A549 (cell line): ENCODE measurements around the gene PARD3B.

Experiments used
- EP300 ChIP-seq, 2 experiments: fragments of >200 bp; sonication (Bioruptor Twin); formaldehyde crosslinking; IDR thresholded peaks; 2 replicates in 1 of 2; 3 replicates in 1 of 2; pipeline ENCODE4 v1.6.1; 2016 to 2017
- ESRRA ChIP-seq: fragments of 150-350 bp; IDR thresholded peaks from 2 replicates; pipeline ENCODE4 v1.6.1; 2014; ENCODE audit warnings: mild to moderate bottlenecking, low read length, borderline replicate concordance
- JUNB ChIP-seq: fragments of >200 bp; sonication (Bioruptor Twin); formaldehyde crosslinking; IDR thresholded peaks from 2 replicates; pipeline ENCODE4 v1.6.1; 2016
- KDM1A ChIP-seq: fragments of 200-600 bp; sonication (generic); IDR thresholded peaks from 2 replicates; pipeline ENCODE4 v1.6.1; 2016; ENCODE audit warnings: low read depth, mild to moderate bottlenecking
- POLR2A ChIP-seq: IDR thresholded peaks from 2 replicates; pipeline ENCODE4 v1.6.1; 2012; ENCODE audit warnings: mild to moderate bottlenecking, low read length
- POLR2AphosphoS2 ChIP-seq: conservative IDR thresholded peaks from 2 replicates; pipeline ENCODE4 v1.6.1; 2012; ENCODE audit warnings: low read length, improper control_type of control experiment, inconsistent platforms
- RAD21 ChIP-seq, 2 experiments: fragments of >200 bp in 1 of 2; sonication (Bioruptor Twin) in 1 of 2; formaldehyde crosslinking in 1 of 2; IDR thresholded peaks in 1 of 2; conservative IDR thresholded peaks in 1 of 2; 2 replicates in 1 of 2; 3 replicates in 1 of 2; pipeline ENCODE4 v1.6.1; 2012 to 2018; ENCODE audit warnings: inconsistent platforms in 1 of 2
- RCOR1 ChIP-seq: fragments of 150-350 bp; IDR thresholded peaks from 2 replicates; pipeline ENCODE4 v1.6.1; 2014; ENCODE audit warnings: antibody characterized with exemption, low read length, low read depth
- RNF2 ChIP-seq: fragments of 200-600 bp; sonication (generic); IDR thresholded peaks from 2 replicates; pipeline ENCODE4 v1.6.1; 2016; ENCODE audit warnings: low read depth, mild to moderate bottlenecking, antibody characterized with exemption, moderate library complexity, borderline replicate concordance
- ZFP36 ChIP-seq: fragments of 450-650 bp; IDR thresholded peaks from 2 replicates; pipeline ENCODE4 v1.6.1; 2014; ENCODE audit warnings: borderline replicate concordance; ENCODE audit not compliant: partially characterized antibody
- TF ChIP-seq, protein P1 (sequence below): fragments of >200 bp; sonication (Bioruptor Twin); formaldehyde crosslinking; IDR thresholded peaks from 3 replicates; pipeline ENCODE4 v1.5.1; 2016
- TF ChIP-seq, protein P2 (sequence below): IDR thresholded peaks from 2 replicates; pipeline ENCODE4 v1.6.1; 2012
- TF ChIP-seq, protein P3 (sequence below): fragments of 200-600 bp; sonication (generic); IDR thresholded peaks from 2 replicates; pipeline ENCODE4 v1.6.1; 2016; ENCODE audit warnings: antibody characterized with exemption, mild to moderate bottlenecking, moderate library complexity
- TF ChIP-seq, protein P4 (sequence below): IDR thresholded peaks from 2 replicates; pipeline ENCODE4 v1.6.1; 2012

DNA sequence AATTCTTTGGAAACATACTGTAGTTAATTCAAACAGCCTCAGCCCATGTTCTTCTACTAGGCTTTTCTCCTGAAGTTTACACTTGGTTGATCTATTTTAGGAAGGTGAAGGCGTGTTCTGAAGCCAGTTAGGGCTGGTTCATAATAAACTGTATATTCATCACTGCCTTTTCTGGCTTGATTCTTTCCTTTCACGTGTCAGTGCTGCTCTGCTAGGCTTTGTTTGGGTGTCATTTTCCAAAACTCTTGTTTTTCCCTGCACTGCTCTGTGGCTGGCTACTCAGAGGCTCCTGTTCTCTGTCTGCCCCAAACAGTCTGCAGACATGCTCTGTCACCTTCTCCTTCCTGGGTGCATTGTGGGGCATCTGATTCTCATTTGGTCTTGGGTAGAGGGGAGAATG lies 136.1 kb downstream of the PARD3B start:
- TF ChIP-seq JUNB = no peak
- TF ChIP-seq, protein P1, sequence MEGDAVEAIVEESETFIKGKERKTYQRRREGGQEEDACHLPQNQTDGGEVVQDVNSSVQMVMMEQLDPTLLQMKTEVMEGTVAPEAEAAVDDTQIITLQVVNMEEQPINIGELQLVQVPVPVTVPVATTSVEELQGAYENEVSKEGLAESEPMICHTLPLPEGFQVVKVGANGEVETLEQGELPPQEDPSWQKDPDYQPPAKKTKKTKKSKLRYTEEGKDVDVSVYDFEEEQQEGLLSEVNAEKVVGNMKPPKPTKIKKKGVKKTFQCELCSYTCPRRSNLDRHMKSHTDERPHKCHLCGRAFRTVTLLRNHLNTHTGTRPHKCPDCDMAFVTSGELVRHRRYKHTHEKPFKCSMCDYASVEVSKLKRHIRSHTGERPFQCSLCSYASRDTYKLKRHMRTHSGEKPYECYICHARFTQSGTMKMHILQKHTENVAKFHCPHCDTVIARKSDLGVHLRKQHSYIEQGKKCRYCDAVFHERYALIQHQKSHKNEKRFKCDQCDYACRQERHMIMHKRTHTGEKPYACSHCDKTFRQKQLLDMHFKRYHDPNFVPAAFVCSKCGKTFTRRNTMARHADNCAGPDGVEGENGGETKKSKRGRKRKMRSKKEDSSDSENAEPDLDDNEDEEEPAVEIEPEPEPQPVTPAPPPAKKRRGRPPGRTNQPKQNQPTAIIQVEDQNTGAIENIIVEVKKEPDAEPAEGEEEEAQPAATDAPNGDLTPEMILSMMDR = no peak
- no peak for TF ChIP-seq RNF2
- no peak for TF ChIP-seq ZFP36
- TF ChIP-seq POLR2A = no peak
- TF ChIP-seq POLR2AphosphoS2 = no peak
- TF ChIP-seq ESRRA = no peak
- TF ChIP-seq, protein P2, sequence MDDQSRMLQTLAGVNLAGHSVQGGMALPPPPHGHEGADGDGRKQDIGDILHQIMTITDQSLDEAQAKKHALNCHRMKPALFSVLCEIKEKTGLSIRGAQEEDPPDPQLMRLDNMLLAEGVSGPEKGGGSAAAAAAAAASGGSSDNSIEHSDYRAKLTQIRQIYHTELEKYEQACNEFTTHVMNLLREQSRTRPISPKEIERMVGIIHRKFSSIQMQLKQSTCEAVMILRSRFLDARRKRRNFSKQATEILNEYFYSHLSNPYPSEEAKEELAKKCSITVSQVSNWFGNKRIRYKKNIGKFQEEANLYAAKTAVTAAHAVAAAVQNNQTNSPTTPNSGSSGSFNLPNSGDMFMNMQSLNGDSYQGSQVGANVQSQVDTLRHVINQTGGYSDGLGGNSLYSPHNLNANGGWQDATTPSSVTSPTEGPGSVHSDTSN = no peak
- no peak for TF ChIP-seq KDM1A
- no peak for TF ChIP-seq RCOR1
- TF ChIP-seq EP300 (IDR thresholded peaks at IDR 0.05) = no peak
- TF ChIP-seq, protein P3, sequence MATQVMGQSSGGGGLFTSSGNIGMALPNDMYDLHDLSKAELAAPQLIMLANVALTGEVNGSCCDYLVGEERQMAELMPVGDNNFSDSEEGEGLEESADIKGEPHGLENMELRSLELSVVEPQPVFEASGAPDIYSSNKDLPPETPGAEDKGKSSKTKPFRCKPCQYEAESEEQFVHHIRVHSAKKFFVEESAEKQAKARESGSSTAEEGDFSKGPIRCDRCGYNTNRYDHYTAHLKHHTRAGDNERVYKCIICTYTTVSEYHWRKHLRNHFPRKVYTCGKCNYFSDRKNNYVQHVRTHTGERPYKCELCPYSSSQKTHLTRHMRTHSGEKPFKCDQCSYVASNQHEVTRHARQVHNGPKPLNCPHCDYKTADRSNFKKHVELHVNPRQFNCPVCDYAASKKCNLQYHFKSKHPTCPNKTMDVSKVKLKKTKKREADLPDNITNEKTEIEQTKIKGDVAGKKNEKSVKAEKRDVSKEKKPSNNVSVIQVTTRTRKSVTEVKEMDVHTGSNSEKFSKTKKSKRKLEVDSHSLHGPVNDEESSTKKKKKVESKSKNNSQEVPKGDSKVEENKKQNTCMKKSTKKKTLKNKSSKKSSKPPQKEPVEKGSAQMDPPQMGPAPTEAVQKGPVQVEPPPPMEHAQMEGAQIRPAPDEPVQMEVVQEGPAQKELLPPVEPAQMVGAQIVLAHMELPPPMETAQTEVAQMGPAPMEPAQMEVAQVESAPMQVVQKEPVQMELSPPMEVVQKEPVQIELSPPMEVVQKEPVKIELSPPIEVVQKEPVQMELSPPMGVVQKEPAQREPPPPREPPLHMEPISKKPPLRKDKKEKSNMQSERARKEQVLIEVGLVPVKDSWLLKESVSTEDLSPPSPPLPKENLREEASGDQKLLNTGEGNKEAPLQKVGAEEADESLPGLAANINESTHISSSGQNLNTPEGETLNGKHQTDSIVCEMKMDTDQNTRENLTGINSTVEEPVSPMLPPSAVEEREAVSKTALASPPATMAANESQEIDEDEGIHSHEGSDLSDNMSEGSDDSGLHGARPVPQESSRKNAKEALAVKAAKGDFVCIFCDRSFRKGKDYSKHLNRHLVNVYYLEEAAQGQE = no peak
- TF ChIP-seq, protein P4, sequence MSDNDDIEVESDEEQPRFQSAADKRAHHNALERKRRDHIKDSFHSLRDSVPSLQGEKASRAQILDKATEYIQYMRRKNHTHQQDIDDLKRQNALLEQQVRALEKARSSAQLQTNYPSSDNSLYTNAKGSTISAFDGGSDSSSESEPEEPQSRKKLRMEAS = no peak
- TF ChIP-seq RAD21 (conservative IDR thresholded peaks at IDR 0.05 in 1 of 2, IDR thresholded peaks at IDR 0.05 in 1 of 2) = no peak
